Hepatocyte (in vitro differentiated cells): ENCODE data around the gene TMCC2. TPM values are rescaled to one million over a fixed set of nuclear protein-coding genes. Genes with fewer than 3 reads are reported as not detected.

Source experiments
- DNase-seq: peaks from one replicate; pipeline ENCODE4 v3.0.0-alpha.2; 2016; ENCODE audit warnings: low spot score
- H2AFZ ChIP-seq: fragments of 200-600 bp; sonication (generic); 2 replicates; pipeline ENCODE4 v1.6.0; 2016; ENCODE audit warnings: antibody characterized with exemption, mild to moderate bottlenecking
- H3K27ac ChIP-seq: fragments of 200-600 bp; sonication (generic); 2 replicates; pipeline ENCODE4 v1.5.1; 2016; ENCODE audit warnings: mild to moderate bottlenecking
- H3K27me3 ChIP-seq: fragments of 200-600 bp; sonication (generic); 2 replicates; pipeline ENCODE4 v1.6.1; 2016
- H3K36me3 ChIP-seq: fragments of 200-600 bp; sonication (generic); replicated peaks from 2 replicates; pipeline ENCODE4 v1.5.1; 2016; ENCODE audit warnings: low read depth; ENCODE audit not compliant: insufficient read depth
- H3K4me1 ChIP-seq: fragments of 200-600 bp; sonication (generic); 2 replicates; pipeline ENCODE4 v1.5.1; 2016; ENCODE audit warnings: mild to moderate bottlenecking, moderate library complexity; ENCODE audit not compliant: insufficient read depth
- H3K4me2 ChIP-seq: fragments of 200-600 bp; sonication (generic); 2 replicates; pipeline ENCODE4 v1.6.0; 2016
- H3K4me3 ChIP-seq: fragments of 200-600 bp; sonication (generic); 2 replicates; pipeline ENCODE4 v1.5.1; 2016; ENCODE audit warnings: mild to moderate bottlenecking
- H3K79me2 ChIP-seq: fragments of 200-600 bp; sonication (generic); 2 replicates; pipeline ENCODE4 v1.6.0; 2017; ENCODE audit warnings: mild to moderate bottlenecking
- H3K9me2 ChIP-seq: fragments of 200-600 bp; sonication (generic); replicated peaks from 2 replicates; pipeline ENCODE4 v1.6.0; 2017; ENCODE audit warnings: mild to moderate bottlenecking; ENCODE audit not compliant: insufficient read depth
- H3K9me3 ChIP-seq: fragments of 200-600 bp; sonication (generic); 2 replicates; pipeline ENCODE4 v1.5.1; 2016; ENCODE audit warnings: low read depth, mild to moderate bottlenecking
- H4K20me1 ChIP-seq: fragments of 200-600 bp; sonication (generic); 2 replicates; pipeline ENCODE4 v1.6.0; 2016; ENCODE audit warnings: mild to moderate bottlenecking; ENCODE audit not compliant: insufficient read depth, poor library complexity, severe bottlenecking
- CTCF ChIP-seq: fragments of 200-600 bp; sonication (generic); IDR thresholded peaks from 2 replicates; pipeline ENCODE4 v1.5.1; 2016; ENCODE audit warnings: antibody characterized with exemption, mild to moderate bottlenecking; ENCODE audit not compliant: poor library complexity
- EZH2 ChIP-seq: fragments of 200-600 bp; sonication (generic); IDR thresholded peaks from 2 replicates; pipeline ENCODE4 v1.6.1; 2016; ENCODE audit warnings: antibody characterized with exemption, mild to moderate bottlenecking, borderline replicate concordance
- EZH2phosphoT487 ChIP-seq: fragments of 200-600 bp; sonication (generic); IDR thresholded peaks from one replicate; pipeline ENCODE4 v1.6.1; 2018; ENCODE audit warnings: antibody characterized with exemption, mild to moderate bottlenecking, low read depth, moderate library complexity; ENCODE audit not compliant: unreplicated experiment, severe bottlenecking
- WGBS: methylation state at CpG from one replicate; pipeline ENCODE4 v1.1.6; 2016; ENCODE audit warnings: low lambda C conversion rate; ENCODE audit errors: missing lambda C conversion rate; 5-methylcytosine and 5-hydroxymethylcytosine counted together
- polyA plus RNA-seq: library from polyadenylated mRNA; unstranded; fragments of >200 nt; fragmentation: Nextera tagmentation; extraction: Ambion mirVana; gene quantifications from 2 replicates; pipeline ENCODE4 v1.2.1, GENCODE V29; 2016
- total RNA-seq: library from RNA; depleted of rRNA; stranded (reverse); fragments of >200 nt; gene quantifications from 2 replicates; pipeline ENCODE4 v1.2.3, GENCODE V29; 2014

Gene TMCC2
- total and polyA plus RNA-seq, 2 experiments from 2014 or later, result 2.5 to 2.9 TPM

GRCh38 chr1:205236526-205236925 is 8.8 kb downstream of the TMCC2 start:
- H3K9me3 ChIP-seq, result no peaks in the 10 kb centered on the region
- H4K20me1 ChIP-seq, result no peaks in the 10 kb centered on the region
- no peaks in the 10 kb centered on the region for H3K27me3 ChIP-seq
- H3K36me3 ChIP-seq, result no peaks in the 10 kb centered on the region
- no peaks in the 10 kb centered on the region for H3K9me2 ChIP-seq
- no peak overlapping the region for H3K4me3 ChIP-seq
- no peak overlapping the region for H2AFZ ChIP-seq
- WGBS, result 94% methylated on average over 8 of the region's 8 CpGs
- TF ChIP-seq EZH2 (no peak), EZH2phosphoT487 (no peak), CTCF (no peak)
- no peak overlapping the region for H3K4me2 ChIP-seq
- DNase-seq, result no peak
- H3K79me2 ChIP-seq, result no peaks in the 10 kb centered on the region
- H3K4me1 ChIP-seq, result no peaks in the 10 kb centered on the region
- no peak overlapping the region for H3K27ac ChIP-seq

- Histone ChIP-seq H4K20me1 (no peaks in the 10 kb centered on the region), H3K4me1 (no peaks in the 10 kb centered on the region), H3K9me3 (no peaks in the 10 kb centered on the region), H3K27ac (no peak overlapping the region), H3K4me2 (no peak overlapping the region), H2AFZ (no peak overlapping the region), H3K27me3 (no peaks in the 10 kb centered on the region), H3K79me2 (no peaks in the 10 kb centered on the region), H3K4me3 (no peak overlapping the region), H3K36me3 (no peaks in the 10 kb centered on the region), H3K9me2 (no peaks in the 10 kb centered on the region)
- TF ChIP-seq CTCF, result no peak
- TF ChIP-seq EZH2phosphoT487, result no peak
- no peak for TF ChIP-seq EZH2
- WGBS, result 80% methylated on average over 4 of the region's 4 CpGs
- DNase-seq, result no peak
These were observed 9.3 kb downstream of the TMCC2 start for GRCh38 chr1:205236951-205237475.

- 79% methylated on average over 12 of the region's 12 CpGs for WGBS
- TF ChIP-seq EZH2, result no peak
- TF ChIP-seq CTCF, result no peak
- no peak for TF ChIP-seq EZH2phosphoT487
These were observed 10.1 kb downstream of the TMCC2 start for GRCh38 chr1:205237526-205238484.

More at GRCh38 chr1:205237526-205238484, 10.1 kb downstream of the TMCC2 start:
- Histone ChIP-seq H3K4me3 (no peak overlapping the region), H3K4me1 (no peaks in the 10 kb centered on the region), H3K4me2 (no peak overlapping the region), H3K27ac (no peak overlapping the region), H3K9me2 (no peaks in the 10 kb centered on the region), H3K9me3 (no peaks in the 10 kb centered on the region), H3K27me3 (no peaks in the 10 kb centered on the region), H2AFZ (no peak overlapping the region), H3K79me2 (no peaks in the 10 kb centered on the region), H3K36me3 (no peaks in the 10 kb centered on the region), H4K20me1 (no peaks in the 10 kb centered on the region)
- DNase-seq, result no peak
